Activated CD4-positive, alpha-beta T cell treated with anti-CD3 and anti-CD28 coated beads, Interleukin-10, Interleukin-2, amounts not matched to agents 100 ng/mL and 50 ng/mL, durations not matched to agents 16 hours and 8 hours (primary cell): ENCODE results near the gene PPP1R15B.
A peak's percentile ranks its signal among the peaks of the same experiment; 100 is the strongest.

Source experiments
- DNase-seq: peaks from one replicate; pipeline ENCODE4 v3.0.0-alpha.2; 2020

The PPP1R15B gene

DNA sequence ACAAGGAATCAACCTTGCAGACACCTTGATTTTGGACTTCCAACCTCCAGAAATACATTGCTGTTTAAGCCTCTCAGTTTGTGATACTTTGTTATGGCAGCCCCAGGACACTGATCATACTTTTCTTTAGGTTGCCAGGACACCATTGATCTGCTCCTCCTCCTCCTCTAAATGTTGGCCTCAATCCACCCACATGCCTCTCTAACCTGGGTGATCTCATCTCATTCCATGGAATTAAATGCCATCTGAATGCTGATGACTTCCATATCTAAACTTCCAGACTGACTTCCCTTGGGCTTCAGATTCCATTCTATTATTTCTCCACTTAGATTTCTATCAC is 7.4 kb upstream of the PPP1R15B start:
- no peak for DNase-seq

DNA sequence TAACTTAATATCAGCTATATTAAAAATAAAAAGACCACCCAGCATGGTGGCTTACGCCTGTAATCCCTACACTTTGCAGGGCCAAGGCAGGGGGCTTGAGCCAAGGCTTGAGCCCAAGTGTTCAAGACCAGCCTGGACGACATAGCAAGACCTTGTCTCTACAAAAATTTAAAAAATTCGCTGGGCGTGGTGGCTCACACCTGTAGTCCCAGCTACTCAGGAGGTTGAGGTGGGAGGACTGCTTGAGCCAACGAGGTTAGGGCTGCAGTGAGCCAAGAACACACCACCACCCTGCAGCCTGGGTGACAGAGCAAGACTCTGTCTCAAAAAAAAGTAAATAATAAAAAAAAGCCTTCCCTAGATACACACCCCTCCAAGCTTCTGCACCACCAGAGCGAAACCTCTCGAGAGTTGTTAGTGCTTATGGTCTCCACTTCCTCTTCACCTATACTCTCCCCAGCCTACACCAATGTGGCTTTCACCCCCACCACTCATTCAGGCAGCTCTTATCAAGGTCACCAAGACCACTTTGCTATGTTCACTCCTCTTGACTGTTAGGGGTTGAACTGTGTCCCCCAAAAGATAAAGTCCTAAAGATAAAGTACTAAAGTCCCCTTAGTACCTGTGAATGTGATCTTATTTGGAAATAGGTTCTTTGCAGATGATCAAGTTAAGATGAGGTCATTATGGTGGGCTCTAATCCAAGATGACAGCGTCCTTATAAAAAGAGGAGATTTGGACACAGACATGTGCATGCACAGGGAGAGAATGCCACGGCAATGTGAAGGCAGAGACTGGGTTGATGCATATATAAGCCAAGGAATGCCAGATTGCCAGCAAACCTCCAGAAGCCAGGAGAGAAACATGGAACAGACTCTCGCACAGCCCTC is 6.8 kb upstream of the PPP1R15B start:
- no peak for DNase-seq

DNA sequence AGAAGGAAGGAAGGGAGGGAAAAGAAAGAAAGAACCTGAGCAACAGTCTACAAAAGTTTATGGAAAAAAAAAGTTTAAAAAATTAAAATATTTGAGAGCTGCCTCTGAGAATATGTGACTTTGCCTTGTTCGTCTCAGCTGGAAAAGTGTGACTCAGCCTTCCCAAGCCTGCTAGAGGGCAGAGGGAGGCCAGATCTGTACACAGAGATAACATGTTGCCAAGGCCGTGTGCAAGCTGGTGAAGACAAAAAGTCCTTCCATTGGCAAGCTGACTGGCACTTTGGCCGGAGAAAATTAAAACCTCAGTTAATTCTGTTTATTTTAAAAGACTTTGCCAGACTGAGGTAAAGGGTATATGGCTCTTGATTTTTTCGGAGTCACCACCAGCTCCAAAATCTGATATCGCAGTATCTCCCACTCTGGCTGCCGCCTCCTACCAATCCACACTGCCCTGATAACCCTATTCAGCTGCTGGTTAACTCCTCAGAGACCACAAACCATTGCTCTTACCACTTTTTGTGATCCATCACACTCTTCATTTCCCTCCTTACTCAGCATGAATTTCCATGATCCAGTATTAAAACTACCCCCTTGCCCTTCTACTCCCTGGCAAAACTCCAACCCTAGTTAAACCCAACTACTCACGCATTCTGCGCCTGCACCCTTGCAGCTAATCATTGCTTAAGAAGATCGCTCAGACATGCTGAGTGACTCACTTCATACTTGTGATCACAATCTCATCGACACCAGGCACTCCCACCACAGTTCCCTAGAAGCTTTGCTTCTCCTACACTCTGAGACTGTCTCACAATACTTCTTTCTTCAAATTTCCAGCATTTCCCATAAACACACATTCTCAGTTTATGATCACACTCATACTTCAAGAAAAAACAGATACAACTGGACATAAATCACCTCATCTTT is 5.7 kb upstream of the PPP1R15B start:
- peak; percentile 41 for DNase-seq

DNA sequence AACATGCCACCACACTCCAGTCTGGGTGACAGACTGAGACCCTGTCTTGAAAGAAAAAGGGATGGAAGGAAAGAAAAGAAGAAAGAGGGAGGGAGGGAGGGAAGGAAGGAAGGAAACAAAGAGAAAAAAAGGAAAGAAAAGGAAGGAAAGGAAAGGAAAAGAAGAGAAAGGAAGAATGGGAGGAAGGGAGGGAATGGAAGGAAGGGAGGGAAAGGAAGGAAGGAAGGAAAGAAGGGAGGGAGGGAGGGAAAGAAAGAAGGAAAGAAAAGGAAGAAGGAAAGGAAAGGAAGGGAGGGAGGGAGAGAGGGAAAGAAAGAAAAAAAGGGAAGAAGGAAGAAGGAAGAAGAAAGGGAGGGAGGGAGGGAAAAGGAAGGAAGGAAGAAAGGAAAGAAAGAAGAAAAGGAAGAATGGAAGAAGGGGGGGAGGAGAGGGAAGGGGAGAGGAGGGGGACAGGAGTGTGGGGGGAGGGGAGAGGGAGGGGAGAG is 5.0 kb upstream of the PPP1R15B start:
- no peak for DNase-seq

DNA sequence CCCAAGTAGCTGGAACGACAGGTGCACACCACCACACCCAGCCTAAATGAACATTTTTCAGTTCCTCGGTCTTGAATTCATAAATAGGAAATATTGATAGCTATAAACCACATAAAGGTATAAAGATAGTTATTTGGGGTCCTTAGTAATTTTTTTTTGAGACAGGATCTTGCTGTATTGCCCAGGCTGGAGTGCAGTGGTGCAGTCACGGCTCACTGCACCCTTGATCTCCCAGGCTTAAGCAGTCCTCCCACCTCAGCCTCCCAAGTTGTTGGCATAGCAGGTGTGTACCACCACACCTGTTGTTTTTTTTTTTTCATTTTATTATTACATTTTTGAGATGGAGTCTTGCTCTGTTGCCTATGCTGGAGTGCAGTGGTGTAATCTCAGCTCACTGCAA is 3.7 kb upstream of the PPP1R15B start:
- DNase-seq: no peak

DNA sequence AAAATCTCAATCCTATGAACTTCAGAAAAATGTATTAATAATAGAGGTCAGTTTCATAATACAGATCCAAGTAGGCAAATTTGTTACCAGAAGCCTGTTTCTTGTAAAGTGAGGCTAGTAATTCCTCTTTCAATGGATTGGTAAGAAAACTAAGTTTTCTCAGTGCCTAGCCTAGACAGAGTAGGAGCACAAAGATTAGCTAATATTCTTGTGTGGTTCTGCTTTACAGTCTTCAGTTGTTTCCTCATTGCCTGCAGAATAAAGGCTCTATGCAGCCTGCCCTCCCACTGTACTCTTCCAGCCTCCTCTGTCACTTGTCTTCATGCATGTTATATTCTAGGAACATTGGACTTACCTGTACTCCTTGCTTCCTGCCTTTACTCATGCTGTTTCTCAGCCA is 2.4 kb upstream of the PPP1R15B start:
- no peak for DNase-seq

DNA sequence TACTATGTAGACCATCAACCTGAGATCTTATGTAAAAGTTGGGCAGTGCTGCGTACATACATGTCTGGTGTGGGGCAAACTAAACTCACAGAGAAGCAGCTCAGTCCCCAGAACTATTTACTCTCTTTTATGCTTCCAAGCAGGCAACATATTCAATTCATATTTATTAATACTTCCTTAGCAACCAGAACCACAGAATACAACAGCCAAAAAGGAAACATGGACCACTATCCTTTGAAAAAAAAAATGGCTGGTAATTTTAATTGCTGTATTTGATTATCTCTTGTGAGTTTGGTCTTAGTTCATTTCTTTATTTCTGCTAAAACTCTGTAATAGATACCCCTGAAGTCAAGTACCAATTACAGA is 1.5 kb upstream of the PPP1R15B start:
- no peak for DNase-seq

DNA sequence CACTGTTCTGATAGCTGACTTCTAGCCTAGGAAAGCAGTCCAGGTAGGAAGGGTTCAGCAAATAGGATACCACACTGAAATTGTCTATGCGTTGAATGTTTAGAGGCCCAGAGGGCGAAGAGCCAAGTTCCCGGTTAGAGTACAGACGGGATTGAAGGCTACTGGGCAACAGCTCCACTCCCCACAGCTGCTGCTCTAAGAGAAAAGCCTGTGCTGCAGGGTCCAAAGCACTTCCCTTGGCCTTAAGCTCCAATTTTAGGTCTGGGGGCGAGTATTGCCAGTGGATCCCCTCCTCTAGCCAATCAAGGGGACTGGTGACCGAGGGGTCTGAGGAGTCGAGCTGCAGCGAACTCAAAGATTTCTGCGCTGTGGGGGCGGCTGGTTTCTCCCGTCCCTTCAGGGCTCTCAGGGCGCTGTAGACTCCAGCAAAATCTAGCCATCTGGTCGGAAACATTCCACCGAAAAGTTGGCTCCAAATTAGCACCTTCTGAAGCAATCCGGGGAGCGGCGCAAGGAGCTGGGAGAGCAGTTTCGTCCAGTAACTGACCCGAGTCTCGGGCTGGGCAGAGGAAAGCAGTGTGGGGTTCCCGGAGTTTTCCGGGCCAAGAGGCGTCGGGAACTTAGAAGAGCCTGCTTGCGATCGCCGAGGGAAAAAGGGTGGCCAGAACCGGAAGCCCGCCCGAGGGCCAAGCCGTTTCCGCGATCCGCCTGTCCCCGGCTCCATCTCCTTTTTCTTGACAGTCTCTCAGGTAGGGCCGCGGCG is 748 bp downstream of the PPP1R15B start:
- DNase-seq: peak; percentile 54

DNA sequence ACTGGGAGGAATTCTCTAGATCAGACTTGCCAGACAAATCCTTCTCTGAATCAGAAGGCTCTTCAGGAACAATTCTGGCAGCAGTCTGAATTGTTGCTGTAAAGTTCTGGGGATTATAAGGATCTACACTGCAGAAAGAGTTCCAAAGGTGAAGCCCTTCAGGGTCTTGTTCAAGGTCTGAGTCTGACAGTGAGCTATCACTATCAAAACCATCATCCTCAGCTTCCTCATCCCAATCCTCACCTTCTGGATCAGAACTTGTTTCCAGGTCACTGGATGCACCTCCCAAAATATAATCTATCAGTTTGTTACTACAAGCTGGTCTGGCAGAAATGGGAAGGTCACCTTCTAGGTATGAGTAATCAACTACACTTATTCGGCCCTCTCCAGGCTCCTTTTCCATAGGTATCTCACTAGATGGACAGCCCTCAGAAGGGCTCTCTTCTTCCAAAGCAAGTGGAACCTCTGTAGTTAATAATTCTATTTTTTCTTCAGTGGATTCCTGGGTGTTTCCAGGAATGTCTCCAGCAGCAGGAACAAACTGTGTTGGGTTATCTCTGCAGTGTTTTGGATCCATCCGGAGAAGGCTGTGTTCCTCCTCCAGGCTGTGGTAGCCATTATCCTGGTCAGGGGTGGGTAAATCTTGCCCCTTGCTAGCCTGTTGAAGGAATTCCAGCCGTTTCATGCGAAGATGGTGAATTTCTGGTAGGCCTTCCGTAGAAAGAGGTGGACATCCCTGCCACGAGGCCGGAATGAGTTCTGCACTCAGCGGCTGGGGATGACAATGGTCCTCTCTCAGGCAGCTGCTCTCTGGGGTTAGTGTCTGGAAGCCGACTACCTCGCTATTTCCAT is 1.6 kb downstream of the PPP1R15B start:
- DNase-seq: no peak

DNA sequence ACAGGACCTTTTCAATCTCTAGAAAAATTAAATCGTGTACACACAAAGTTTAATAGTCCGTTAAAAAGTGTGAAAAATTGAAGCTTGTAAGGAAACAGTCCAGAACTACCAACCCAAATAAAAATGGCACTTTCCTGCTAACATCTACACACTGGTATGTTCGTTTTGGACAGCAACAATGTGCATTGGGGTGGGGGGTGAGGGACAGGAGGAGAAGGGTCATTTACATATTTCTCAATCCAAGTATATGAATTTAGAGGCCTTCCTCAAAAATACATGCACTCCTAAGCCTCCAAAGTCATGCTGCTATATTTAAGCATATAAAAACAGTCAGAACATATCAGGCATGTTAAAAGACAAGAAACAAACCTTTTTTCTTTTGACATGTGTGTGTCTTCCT is 2.5 kb downstream of the PPP1R15B start:
- DNase-seq: no peak

DNA sequence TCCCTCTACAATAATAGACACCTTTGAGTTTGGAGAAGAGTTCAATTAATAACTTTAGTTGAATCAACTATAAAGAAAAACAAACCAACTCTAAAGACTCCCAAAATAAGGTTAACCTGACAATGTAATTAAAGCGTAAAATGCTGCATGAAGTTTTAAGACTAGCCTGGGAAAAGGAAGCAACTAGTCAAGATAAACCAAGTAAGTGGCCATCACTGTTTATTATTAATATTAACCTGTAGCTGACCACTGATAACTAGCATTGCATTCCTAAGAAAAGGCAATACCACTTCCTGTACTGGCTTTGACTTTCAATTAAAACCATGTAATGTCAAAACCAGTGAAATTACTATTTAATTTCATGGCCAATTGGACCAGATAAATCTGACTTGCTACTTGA is 3.0 kb downstream of the PPP1R15B start:
- DNase-seq: no peak

DNA sequence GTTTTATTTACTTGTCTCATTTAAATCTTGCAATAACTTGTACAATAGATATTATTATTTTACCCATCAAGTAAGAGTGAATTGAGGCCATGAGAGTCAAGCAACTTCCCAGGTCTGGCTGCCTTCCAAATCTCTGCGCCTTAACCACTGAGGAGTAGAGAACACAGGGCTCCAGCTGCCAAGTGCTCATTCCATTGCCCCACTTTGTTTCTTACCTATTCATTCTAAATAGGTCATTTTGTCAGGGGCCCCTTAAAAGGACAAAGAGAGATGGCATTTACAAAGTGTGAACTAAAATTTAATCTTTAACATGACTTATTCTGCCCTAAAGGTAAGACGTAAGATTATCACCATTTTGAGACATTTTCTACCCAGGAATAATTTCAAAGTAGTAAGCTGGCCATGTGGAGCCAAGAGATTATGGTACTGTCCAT is 3.5 kb downstream of the PPP1R15B start:
- DNase-seq: peak; percentile 24

DNA sequence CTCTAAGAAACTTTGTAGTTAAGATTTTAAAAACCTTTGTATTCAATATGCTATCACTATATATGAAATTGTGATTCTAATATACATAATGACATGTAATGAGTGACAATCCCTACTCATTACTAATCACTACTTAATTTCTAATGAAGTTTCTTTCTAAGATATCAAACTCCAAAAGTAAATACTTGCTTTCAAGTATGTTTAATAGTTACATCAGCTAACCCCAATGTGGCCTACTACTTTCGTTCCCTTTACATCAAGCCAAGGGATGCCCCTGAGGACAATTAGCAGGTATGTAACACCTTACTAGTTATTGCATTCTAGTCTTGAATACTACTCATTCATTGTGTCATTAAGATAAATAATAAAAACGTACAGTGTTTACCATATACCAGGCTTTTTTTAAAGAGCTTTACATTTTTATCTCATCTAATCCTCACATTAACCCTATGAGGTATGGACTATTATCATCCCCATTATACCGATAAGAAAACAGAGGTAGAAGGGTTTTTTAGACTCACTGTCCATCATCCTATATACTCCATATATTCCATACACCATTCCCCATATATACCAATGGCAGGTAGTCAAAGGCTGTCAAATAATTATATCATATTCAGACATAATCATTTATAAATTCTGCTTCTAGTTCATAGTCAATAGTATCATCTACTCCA is 4.2 kb downstream of the PPP1R15B start:
- peak; percentile 16 for DNase-seq

DNA sequence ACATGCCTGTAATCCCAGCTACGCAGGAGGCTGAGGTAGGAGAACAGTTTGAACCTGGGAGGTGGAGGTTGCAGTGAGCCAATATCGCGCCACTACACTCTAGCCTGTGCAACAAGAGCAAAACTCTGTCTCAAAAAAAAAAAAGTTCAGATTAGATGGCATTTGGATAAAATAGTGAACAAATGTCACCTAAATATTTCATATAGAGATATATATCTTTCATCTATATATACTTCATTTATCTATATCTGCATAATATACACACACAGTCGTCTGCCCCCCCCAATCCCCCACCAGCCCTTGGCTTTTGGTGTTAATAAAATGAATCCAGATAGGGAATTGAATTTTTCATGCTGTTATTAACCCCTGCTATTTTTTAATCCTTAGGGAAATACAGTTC is 5.0 kb downstream of the PPP1R15B start:
- no peak for DNase-seq

DNA sequence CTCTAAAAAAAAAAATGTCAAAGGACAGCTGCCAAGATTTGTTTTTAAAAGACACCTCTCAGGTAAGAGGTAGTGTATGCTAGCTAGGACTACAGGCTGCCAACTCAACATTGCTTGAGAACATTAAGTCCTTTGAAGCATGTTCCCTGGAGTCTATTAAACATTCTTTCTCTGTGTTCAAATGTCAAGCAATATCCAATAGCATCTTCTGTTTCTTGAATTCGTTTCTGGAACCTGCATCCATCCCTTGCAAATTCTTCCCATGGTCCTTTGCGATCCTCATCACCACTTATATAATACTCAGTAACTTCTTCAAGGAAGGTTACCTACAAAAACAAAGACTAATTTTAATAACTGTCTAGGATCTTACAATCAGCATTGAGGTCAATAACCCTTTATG is 5.6 kb downstream of the PPP1R15B start:
- DNase-seq: no peak

DNA sequence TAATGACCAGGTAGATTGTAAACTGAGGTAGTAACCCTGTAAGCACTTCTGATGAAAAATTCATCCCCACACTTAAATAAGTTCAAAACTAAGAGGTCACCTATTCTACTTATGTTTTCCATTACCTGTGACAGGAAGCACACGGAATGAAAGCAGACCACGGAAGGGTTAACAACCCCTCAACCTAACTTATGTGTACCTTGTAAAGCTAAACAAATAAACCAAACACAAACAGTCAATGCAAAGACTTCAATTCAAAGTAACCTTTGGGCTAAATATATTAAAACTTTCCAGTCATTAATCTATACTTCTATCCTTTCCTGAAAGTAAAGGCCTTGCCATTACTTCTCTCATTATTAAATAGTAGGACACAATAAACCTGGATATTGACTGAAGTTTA is 7.0 kb downstream of the PPP1R15B start:
- DNase-seq: no peak

DNA sequence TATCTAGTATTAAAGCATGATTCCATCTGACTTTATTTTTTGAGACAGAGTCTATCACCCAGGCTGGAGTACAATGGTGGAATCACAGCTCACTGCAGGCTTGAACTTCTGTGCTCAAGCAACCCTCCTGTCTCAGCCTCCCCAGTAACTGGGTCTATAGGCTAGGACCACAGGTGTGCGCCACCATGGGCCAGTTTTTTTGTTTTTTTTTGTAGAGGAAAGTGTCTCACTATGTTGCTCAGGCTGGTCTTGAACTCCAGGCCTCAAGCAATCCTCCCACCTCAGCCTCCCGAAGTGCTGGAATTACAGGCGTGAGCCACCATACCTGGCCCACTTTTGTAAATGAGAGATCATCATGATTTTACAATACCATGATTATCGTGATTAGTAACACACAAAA is 9.2 kb downstream of the PPP1R15B start:
- DNase-seq: no peak

DNA sequence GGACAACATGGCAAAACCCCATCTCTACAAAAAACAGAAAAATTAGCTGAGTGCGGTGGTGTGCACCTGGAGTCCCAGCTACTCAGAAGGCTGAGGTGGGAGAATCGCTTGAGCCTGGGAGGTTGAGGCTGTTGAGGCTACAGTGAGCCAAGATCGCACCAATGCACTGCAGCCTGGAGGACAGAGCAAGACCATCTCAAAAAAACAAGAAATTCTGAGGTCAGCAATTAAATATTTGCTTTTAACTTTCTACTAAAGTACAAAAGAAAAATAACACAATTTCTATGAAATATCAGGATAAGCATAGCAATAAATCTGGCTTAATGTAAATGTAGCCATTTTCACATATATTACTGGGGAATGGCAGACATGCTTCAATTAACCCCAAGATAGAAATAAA is 9.9 kb downstream of the PPP1R15B start:
- no peak for DNase-seq

DNA sequence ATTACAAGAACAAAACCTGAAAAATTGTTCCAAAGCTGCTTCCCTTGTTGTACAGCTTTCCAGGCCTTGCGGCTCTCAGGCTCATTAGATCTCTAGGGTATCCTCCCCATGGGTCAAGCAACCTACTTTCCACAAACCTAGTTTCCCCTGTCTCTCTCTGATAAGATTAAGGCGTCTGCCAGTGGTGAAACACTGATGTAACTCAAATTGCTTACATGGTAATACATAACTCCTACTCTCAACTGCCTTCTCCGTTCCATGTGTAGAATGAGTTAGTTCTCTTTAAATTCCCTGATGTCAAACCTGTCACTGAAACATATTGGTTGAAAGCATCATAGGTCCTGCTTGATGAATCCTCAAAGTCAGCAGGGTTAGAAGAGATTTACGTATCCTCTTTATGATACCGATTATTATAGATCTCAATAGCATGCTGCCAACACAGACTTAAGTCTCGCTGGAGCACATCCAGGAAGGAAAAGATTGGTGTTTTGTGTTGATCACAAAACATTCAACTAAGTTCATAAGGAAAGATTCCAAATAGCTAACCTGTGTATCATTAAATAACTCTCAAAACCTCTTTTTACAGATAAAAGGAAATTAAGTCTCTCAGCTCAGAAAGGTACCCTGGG is 10.6 kb downstream of the PPP1R15B start:
- DNase-seq: no peak

DNA sequence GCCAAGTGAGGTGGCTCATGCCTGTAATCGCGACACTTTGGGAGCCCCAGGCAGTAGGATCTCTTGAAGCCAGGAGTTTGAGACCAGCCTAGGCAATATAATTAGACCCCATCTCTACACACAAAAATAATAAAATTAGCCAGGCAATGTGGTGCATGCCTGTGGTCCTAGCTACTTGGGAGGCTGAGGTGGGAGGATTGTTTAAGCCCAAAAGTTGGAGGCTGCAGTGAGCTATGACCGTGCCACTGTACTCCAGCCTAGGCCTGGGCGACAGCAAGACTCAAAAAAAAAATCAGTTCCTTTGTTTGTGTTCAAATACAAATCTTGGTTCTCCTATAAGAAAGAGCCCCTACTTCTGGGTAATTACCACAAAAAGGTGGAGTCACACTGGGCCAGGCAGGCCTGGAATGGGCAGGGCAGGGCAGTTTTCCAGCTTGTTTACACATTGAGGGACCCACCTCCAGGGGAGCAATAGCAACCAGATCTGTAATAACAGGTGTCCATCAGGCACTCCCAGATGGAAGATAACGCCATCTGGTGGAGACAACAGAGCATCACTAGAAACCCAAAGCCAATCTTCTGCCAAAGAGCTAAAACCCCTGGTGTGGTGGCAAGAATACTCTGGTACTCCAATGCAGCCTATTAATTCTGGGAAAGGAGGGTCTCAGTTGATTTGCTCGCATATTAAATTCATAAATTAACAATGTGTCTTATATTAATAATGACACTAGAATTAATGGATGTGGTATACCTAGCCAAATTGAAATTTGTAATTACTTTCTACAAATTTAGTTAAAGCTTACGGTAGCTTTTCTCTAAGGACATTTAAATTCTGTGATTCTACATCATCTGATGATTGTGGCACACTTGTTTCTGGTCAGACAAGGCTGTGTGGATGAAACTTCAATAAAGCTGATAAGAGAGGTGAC is 13.2 kb downstream of the PPP1R15B start:
- peak; percentile 81 for DNase-seq
